Neural progenitor cell (in vitro differentiated cells): Measurements from ENCODE around the gene CD4.

ENCODE experiments used
- CTCF ChIP-seq: fragments of 200-600 bp; sonication (generic); IDR thresholded peaks from 2 replicates; pipeline ENCODE4 v1.5.1; 2017; ENCODE audit warnings: antibody characterized with exemption, mild to moderate bottlenecking
- EZH2phosphoT487 ChIP-seq: fragments of 200-600 bp; sonication (generic); IDR thresholded peaks from 2 replicates; pipeline ENCODE4 v1.6.1; 2017; ENCODE audit warnings: antibody characterized with exemption

- TF ChIP-seq CTCF (no peak), EZH2phosphoT487 (no peak)
Measured at GRCh38 chr12:6763380-6763779, 25.9 kb upstream of the CD4 start.
